ENCODE data around the gene CBFA2T3.

- TF ChIP-seq EZH2 (IDR thresholded peaks at IDR 0.05): no peak
- no peak for TF ChIP-seq POLR2AphosphoS5 (IDR thresholded peaks at IDR 0.05; ENCODE audit: borderline replicate concordance, low read depth, low read length)
These were observed 6.2 kb upstream of the CBFA2T3 start for GRCh38 chr16:88983165-88983564.
